ENCODE results near the gene RAB37. TPM values are rescaled to one million over a fixed set of nuclear protein-coding genes. Genes with fewer than 3 reads are reported as not detected.
A peak's percentile ranks its signal among the peaks of the same experiment; 100 is the strongest.

The RAB37 gene
- 0.09 TPM in 1 of 2 replicates, not detected in the other for total RNA-seq (ENCODE audit: low replicate concordance)

GRCh38 chr17:74736513-74737298 is at the start of gene RAB37:
TSS of gene RAB37 (plus strand) at chr17:74737256. CDS start at chr17:74737273, 17 bp downstream.
- no peak for DNase-seq (ENCODE audit: low read depth)
- peak; percentile 18 for TF ChIP-seq CTCF (IDR thresholded peaks at IDR 0.05; ENCODE audit: insufficient read depth, low read length)
- H3K4me3 ChIP-seq (ENCODE audit: low read depth, low read length), result no peak within 1 kb of the TSS

GRCh38 chr17:74687886-74688285 is 49.2 kb upstream of the RAB37 start:
- no peak for TF ChIP-seq CTCF (IDR thresholded peaks at IDR 0.05; ENCODE audit: insufficient read depth, low read length)

GRCh38 chr17:74690409-74690825 is 46.6 kb upstream of the RAB37 start:
- no peak for TF ChIP-seq CTCF (IDR thresholded peaks at IDR 0.05; ENCODE audit: insufficient read depth, low read length)
- H3K4me3 ChIP-seq (ENCODE audit: low read depth, low read length), result no peak overlapping the region
- DNase-seq (ENCODE audit: low read depth), result no peak

More at GRCh38 chr17:74687886-74688285, 49.2 kb upstream of the RAB37 start:
- H3K4me3 ChIP-seq (ENCODE audit: low read depth, low read length), result no peak overlapping the region
- no peak for DNase-seq (ENCODE audit: low read depth)

GRCh38 chr17:74691151-74691550 is 45.9 kb upstream of the RAB37 start:
- no peak for TF ChIP-seq CTCF (IDR thresholded peaks at IDR 0.05; ENCODE audit: insufficient read depth, low read length)
- H3K4me3 ChIP-seq (ENCODE audit: low read depth, low read length), result no peak overlapping the region
- DNase-seq (ENCODE audit: low read depth), result no peak

GRCh38 chr17:74694081-74694480 is 43.0 kb upstream of the RAB37 start:
- TF ChIP-seq CTCF (IDR thresholded peaks at IDR 0.05; ENCODE audit: insufficient read depth, low read length), result no peak
- DNase-seq (ENCODE audit: low read depth), result no peak
- H3K4me3 ChIP-seq (ENCODE audit: low read depth, low read length), result no peak overlapping the region

GRCh38 chr17:74695629-74696028 is 41.4 kb upstream of the RAB37 start:
- TF ChIP-seq CTCF (IDR thresholded peaks at IDR 0.05; ENCODE audit: insufficient read depth, low read length), result no peak
- no peak for DNase-seq (ENCODE audit: low read depth)
- H3K4me3 ChIP-seq (ENCODE audit: low read depth, low read length), result no peak overlapping the region
